Myometrial cell (primary cell): ENCODE measurements around the gene ZNF738. TPM values are rescaled to one million over a fixed set of nuclear protein-coding genes. Genes with fewer than 3 reads are reported as not detected.

Experiments used
- total RNA-seq: library from RNA; depleted of rRNA; stranded (reverse); fragments of >200 nt; gene quantifications from 2 replicates; pipeline ENCODE4 v1.2.3, GENCODE V29; 2015

The ZNF738 gene
- total RNA-seq = 3.0 and 9.5 TPM in 2 replicates

GRCh38 chr19:21358768-21359451 lies at the start of gene ZNF738:
Gene ZNF738, plus strand, starts transcription at chr19:21359000. Its CDS starts 141 bp downstream, at chr19:21359141.

GRCh38 chr19:21328885-21329605 lies 29.8 kb upstream of the ZNF738 start, which contains the start of gene ZNF708:
Gene ZNF708, minus strand, starts transcription at chr19:21329410. Its CDS starts 198 bp downstream, at chr19:21329212.

GRCh38 chr19:21396893-21397572 lies 38.2 kb downstream of the ZNF738 start, which contains the start of gene ZNF493:
Gene ZNF493, plus strand, starts transcription at chr19:21397133. Its CDS starts 105 bp downstream, at chr19:21397238.

Other genes starting within 250 kb of the ZNF738 start
- gene ZNF431, start 217.0 kb upstream of the ZNF738 start, total RNA-seq = 1.4 TPM in 2 replicates
- 0.58 and 1.2 TPM in 2 replicates for gene ZNF708, start 29.6 kb upstream of the ZNF738 start, total RNA-seq
- gene ZNF493, start 38.1 kb downstream of the ZNF738 start, total RNA-seq = 0.58 and 8.3 TPM in 2 replicates
- 4.6 and 16.0 TPM in 2 replicates for gene ZNF429, start 146.6 kb downstream of the ZNF738 start, total RNA-seq